ENCODE measurements around the gene SLC25A44.
A peak's percentile ranks its signal among the peaks of the same experiment; 100 is the strongest.

Gene SLC25A44

DNA sequence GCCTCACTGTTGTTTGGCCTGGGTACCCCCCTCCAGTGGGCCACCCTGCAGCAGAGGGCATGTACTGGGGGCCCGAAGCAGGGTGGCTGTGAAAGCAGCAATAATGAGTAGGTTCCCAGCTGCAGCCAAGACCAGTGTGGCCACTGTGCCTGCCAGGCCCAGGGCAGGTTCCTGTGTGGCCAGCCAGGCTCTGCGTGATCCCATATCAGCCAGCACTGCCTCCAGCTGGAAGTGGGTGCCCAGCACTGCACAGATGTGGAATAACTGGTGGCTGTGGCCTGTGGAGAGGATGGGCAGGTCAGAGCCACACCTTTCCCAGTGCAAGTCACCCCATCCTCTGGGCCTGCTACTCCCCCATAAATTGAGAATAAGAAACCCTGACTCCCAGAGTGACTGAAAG is 50.2 kb downstream of the SLC25A44 start:
- DNase-seq, result no peak

DNA sequence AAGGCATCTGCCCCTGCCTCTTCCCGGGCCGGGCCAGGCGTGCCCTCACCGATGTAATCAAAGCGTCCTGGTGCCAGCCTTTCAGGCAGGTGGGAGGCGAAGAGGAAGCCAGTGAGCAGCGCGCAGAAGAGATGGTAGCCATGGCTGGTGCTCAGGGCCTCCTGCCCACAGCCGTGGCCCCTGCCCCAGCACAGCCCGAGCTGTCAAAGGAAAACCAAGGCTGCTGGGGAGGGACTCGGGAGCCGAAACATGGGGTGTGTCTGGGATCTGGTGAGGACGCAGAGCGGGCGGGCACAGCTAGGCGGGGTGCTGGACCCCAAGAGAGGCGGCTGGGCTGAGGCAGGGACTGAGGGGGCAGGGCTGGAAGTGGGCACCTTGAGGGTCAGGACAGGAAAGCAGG is 50.8 kb downstream of the SLC25A44 start:
- DNase-seq, result no peak

DNA sequence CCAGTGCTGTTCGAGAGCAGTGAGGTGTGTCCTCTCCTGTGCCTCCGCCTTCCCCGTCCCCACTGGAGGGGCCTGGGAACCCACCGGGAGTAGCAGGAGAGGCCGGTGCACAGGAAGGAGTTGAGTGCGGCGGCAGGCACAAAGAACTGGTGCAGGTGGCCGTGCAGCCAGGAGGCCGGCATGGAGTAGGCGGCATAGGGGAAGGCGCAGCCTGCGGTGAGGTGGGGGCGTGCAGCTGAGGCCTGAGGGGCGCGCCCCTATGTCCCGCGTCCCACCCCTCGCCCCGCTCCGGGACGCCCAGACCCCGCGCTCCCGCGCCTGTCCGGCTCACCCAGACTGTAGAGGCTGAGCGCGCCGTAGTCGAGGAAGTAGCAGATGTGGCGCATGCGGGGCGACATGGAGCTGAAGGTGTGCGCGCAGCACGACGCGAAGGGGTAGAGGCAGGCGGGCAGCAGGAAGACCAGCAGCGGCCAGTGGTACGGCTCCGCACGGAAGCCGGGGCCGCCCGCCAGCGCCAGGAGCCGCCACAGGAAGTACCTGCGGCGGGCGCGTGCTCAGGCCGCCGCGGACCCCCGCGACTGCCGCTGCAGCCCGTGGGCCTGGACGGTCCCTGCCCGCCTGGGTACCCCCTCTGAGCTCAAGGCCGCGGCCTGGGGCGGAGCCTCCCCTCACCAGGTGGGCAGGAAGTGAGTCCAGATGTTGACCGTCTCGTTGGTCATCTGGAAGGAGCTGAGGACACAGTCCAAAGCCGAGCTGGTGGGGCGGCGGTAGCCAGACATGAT is 51.7 kb downstream of the SLC25A44 start:
- peak; percentile 22 for DNase-seq

DNA sequence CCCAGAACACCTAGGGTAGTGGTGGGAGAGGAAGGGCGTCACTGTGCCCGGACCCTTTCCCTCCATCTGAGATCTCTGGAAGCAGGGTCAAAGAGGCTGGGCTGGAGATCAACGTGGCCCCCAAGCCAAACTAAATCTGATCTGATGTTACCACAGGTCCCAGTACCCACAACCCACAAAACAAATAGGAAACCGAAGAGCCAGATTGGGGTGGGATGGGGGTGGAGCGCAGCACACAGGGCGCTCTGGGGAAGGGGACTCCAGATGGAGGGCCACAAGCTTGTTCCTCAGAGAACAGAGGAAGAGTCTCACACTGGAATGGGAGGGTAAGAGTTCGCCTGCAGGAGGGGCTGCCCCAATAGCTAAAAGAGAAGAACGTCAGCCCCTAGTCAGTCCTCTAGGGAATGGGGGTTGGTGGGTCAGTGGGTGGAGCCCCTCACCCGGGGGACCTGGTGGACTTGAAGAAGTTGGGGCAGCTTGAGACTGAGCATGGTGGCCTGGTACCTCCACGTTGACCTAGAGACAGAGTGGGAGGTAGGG is 52.4 kb downstream of the SLC25A44 start:
- DNase-seq, result no peak

DNA sequence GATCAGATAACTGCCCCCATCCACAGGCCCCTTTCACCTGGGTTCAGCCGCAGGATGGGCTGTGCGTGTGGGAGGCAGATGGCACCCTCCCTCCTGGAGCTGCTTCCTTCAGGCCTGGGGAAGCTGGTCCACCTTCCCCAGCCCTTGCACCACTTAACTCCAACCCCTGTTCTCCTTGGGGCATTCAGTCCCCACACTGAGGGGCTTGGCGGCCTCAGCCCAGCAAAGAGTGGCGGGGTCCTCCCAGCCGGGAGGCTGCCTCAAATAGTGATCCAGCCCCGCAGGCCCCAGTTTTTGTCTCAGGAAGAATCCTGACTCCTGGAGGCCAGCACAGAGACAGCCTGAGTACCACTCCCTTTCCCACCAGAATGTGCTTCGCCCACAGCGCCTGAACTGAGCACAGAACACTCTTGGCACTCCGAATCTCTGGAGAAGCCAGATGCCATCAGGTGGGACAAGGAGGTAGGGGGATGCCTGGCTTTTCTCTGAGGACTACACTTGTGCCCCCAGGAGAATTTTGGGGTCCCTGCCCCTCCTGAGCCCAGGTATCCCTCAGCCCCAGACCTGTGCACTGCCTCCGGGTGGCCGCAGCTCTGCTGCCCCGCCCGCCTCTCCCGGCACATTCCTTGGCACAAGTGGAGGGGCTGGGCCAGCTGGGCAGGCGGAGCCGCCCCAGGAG is 53.0 kb downstream of the SLC25A44 start:
- DNase-seq, result no peak

DNA sequence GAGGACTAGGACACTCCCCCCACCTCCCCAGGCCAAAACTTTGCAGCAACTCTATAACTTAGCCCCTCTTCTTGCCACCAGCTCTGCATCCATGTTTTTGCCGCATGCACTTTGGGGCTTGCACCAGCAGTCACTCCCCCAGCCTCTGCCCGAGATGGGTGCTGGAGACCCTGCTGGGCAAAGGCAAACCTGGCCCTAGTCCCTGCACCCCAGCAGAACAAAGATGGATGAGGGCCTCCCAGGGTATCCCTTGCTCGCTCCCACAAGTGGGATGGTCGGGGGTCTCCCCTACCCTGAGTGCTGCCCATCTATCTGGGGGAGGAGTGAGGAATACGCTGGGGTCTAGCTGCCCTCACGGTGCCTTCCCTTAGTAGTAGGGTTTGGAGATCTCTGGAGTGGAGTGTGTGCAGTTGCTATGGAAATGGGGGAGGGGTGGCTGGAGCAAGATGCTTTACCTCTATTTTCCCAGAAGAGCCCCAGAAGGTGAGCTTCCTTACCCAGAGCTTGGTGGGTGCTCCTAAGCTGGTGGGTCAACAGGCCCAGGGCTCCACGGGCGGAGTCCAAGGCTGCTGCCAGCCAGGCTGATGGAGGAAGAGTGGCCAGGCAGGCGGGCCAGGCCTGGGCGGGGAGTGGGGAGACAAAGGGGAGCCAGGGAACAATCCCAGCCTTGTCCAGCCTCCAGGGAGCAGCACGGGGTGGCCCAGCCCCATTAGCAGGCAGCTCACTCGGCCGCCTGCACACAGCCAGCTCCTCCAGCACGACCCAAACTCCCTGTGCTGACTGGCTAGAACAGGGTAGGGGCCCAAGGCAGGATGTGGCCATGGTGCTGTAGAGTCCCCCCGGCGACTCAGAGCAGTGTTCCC is 53.8 kb downstream of the SLC25A44 start, which contains the start of gene PAQR6:
Gene PAQR6 (minus strand): TSS at position 597 of the 863 bp plus-strand sequence. CDS start 1,325 bp downstream, outside the sequence.
- no peak for DNase-seq

DNA sequence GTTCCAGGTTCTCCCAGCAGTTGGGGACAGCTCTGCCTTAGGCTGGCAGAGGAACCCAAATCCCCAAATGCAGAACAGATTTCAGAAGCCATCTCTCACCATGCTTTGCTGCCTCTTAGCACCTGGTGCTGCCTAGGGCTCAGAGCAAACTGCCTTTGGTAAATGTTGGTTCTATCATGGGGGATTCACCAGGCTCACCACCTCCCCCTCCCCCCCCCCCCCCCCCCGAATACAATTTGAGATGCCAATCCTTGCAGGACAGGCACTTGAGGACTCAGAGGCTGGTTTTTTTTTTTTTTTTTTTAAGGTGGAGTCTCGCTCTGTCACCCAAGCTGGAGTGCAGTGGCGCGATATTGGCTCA is 54.4 kb downstream of the SLC25A44 start:
- DNase-seq, result no peak

DNA sequence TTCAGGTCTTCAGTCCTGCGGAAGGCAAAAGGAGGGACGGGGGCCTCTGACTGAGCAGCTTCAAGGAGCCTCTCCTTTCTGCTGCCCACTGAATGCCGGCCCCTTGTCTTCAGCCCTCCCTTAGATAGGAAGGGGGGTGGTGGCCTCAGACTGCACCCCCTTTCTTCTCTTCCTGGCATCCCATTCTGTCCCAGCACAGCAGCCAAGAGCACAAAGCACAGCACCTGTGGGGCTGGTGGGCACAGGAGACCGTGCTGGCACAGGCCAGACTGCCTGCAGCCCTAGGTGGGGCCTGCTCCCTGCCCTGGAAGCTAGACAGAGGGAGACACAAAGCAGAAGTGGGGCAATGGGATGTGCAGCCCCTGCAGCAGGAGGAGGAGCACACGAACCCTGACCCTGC is 55.7 kb downstream of the SLC25A44 start:
- DNase-seq, result no peak

DNA sequence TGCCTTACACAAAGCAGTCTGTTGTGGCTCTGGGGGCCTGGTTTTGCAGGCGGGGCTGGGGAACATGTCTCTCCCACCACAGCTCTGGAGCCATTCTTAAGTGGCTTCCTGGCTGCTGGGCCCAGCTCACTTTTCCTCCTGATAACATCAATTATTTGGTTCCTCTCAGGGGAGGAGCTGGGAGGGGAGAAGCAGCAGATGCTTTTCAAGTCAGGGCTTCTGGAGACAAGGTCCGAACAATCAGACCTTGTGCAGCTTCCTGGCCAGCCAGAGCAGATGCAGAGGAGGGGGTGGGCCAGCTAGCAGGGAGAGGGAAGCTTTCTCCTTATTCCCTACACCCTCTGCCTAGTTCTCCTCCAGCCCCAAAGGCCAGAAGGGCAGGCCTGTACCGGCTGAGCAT is 57.6 kb downstream of the SLC25A44 start:
- DNase-seq, result no peak

DNA sequence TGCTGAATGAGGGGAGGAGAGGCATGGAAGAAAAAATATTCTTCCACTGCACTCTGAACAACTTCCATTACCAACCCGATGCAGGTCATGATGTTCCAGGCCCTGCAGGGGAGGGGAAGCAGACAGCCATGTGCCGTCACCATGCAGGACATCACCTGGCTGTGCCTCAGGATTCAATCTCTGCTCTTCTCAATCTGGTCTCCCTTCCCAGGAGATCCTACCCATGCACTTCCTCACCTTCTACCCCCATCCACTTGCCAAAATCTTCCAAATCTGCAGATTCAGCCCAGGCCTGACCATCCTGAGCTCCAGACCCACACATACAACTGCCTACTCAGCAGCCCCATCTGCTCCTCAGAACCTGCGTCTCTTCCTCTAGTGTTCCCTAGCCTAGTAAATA is 59.7 kb downstream of the SLC25A44 start:
- DNase-seq, result no peak

DNA sequence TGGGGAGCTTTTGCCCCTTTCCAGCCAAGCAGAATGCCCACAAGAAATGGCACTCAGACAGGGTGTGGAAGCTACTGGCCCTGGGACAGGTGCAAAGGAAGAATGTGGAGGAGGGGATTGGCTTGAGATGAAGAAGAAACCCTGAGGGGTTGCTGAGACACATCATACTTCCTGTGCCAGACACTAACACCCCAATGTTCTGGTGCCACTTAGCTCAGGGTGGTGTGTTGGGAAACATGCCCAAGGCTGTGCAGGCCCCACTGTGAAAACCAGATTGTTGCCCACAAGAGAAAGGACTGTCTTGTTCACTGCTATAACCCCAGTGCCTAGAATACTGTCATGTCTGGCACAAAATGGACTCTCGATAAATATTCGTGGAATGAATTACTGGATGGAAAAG is 63.8 kb downstream of the SLC25A44 start:
- no peak for DNase-seq

DNA sequence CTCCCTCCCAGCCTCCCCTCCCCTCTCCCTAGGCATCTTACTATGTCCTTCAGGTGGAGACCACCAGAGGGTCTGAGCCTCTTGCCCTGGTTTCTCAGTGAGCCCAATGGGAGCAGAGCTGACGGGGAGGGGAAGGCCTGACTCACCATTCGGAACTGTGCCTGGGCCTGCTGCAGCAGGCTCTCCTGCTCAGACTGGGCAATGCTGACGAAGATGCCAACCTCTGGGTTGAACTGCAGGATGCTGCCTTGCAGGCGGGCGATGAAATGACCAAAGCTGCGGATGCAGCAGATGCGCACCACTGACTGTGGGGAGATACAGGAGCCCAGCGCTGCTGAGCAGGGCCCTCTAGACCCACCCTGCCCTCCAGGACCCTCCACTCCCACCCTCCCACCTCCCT is 65.0 kb downstream of the SLC25A44 start:
- no peak for DNase-seq

DNA sequence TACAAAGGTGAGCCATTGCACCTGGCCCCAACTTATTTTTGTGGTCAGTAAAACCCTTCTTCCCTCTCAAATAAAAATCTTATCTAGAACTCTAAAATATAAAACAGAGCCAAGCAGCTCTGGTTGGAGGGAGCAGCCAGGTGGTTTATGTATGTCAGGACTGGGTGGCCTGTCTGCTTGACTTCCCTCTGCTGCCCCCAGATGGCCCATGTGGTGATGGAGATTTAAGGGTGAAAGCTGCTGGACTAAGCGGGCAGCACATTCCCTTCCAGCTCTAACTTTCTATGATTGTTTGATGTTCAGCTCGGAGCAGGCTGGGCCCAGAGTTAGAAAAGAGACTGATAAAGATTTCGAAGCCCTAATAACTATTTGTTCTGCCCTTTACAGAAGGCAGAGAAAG is 65.9 kb downstream of the SLC25A44 start:
- DNase-seq, result no peak

DNA sequence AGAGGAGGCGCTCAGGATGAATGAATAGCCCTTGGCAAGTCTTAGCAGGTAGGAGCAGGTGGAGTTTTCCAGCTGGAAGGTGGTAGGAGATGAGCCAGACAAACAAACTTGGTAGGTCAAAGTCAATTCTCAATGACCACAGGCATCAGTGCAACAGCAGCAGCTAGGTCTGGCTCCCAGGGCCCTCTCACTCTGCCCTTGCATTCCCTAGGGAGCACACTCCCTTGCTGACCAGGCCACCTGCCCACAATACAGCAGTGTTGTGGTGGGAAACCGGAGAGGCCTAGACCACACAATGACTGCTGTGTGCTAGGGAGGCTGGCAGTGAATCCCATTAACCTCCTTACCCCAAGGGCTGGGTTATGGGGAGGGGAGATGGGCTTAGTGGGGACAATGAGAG is 67.0 kb downstream of the SLC25A44 start:
- DNase-seq, result no peak
